MM.1S (cell line): Measurements from ENCODE around the gene EPN1.

Source experiments
- DNase-seq: peaks from one replicate; pipeline ENCODE4 v3.0.0-alpha.2; 2015
- H2AFZ ChIP-seq: fragments of 300-600 bp; sonication (generic); 2 replicates; pipeline ENCODE4 v1.6.0; 2016; ENCODE audit warnings: antibody characterized with exemption, low read length
- H3F3A ChIP-seq: fragments of 300-600 bp; sonication (generic); 2 replicates; pipeline ENCODE4 v1.6.1; 2016; ENCODE audit warnings: mild to moderate bottlenecking, antibody characterized with exemption, low read length, moderate library complexity, mixed read lengths; ENCODE audit not compliant: insufficient read depth
- H3K27ac ChIP-seq: fragments of 300-600 bp; sonication (generic); 2 replicates; pipeline ENCODE4 v1.5.1; 2016; ENCODE audit warnings: mild to moderate bottlenecking, low read length
- H3K27me3 ChIP-seq: fragments of 300-600 bp; sonication (generic); replicated peaks from 2 replicates; pipeline ENCODE4 v1.6.0; 2016; ENCODE audit warnings: low read length; ENCODE audit not compliant: insufficient read depth
- H3K36me3 ChIP-seq: fragments of 300-600 bp; sonication (generic); replicated peaks from 2 replicates; pipeline ENCODE4 v1.6.1; 2016; ENCODE audit warnings: mild to moderate bottlenecking, low read length, mixed read lengths; ENCODE audit not compliant: insufficient read depth
- H3K4me1 ChIP-seq: fragments of 300-600 bp; sonication (generic); 2 replicates; pipeline ENCODE4 v1.6.1; 2016; ENCODE audit warnings: low read length, mixed read lengths
- H3K4me2 ChIP-seq: fragments of 300-600 bp; sonication (generic); 2 replicates; pipeline ENCODE4 v1.6.0; 2016; ENCODE audit warnings: low read depth, low read length
- H3K4me3 ChIP-seq: fragments of 300-600 bp; sonication (generic); 2 replicates; pipeline ENCODE4 v1.5.1; 2016; ENCODE audit warnings: low read length, mixed read lengths
- H3K79me2 ChIP-seq: fragments of 300-600 bp; sonication (generic); 2 replicates; pipeline ENCODE4 v1.6.1; 2016; ENCODE audit warnings: mixed run types, low read length, mixed read lengths
- H3K9ac ChIP-seq: fragments of 300-600 bp; sonication (generic); 2 replicates; pipeline ENCODE4 v1.6.1; 2016; ENCODE audit warnings: low read length, mixed read lengths
- H3K9me2 ChIP-seq: fragments of 300-600 bp; sonication (generic); replicated peaks from 2 replicates; pipeline ENCODE4 v1.6.1; 2016; ENCODE audit warnings: mild to moderate bottlenecking, low read length, mixed read lengths; ENCODE audit not compliant: insufficient read depth
- H3K9me3 ChIP-seq: fragments of 300-600 bp; sonication (generic); replicated peaks from 2 replicates; pipeline ENCODE4 v1.6.1; 2016; ENCODE audit warnings: mild to moderate bottlenecking, low read length, mixed read lengths; ENCODE audit not compliant: insufficient read depth
- H4K20me1 ChIP-seq: fragments of 300-600 bp; sonication (generic); 2 replicates; pipeline ENCODE4 v1.6.1; 2016; ENCODE audit warnings: mild to moderate bottlenecking, low read length, moderate library complexity, mixed read lengths; ENCODE audit not compliant: insufficient read depth
- CTCF ChIP-seq: fragments of 300-600 bp; sonication (generic); IDR thresholded peaks from 2 replicates; pipeline ENCODE4 v1.5.1; 2016; ENCODE audit warnings: antibody characterized with exemption, low read length, mixed read lengths
- EZH2 ChIP-seq: fragments of 300-600 bp; sonication (generic); optimal IDR thresholded peaks from 2 replicates; pipeline ENCODE3; 2017; ENCODE audit warnings: low read depth, mild to moderate bottlenecking, antibody characterized with exemption, low read length, mixed read lengths
- EZH2phosphoT487 ChIP-seq: fragments of 300-600 bp; sonication (generic); IDR thresholded peaks from 2 replicates; pipeline ENCODE4 v1.6.1; 2018; ENCODE audit warnings: antibody characterized with exemption, low read length

EPN1 gene

GRCh38 chr19:55684946-55685681, 10.1 kb downstream of the EPN1 start:
- Histone ChIP-seq H3K4me1 (no peaks in the 10 kb centered on the region), H2AFZ (no peak overlapping the region), H3K27ac (no peak overlapping the region), H3K4me3 (no peak overlapping the region), H3K9me3 (no peaks in the 10 kb centered on the region), H3K79me2 (peaks cover 79% of the 10 kb centered on the region), H3F3A (no peaks in the 10 kb centered on the region), H3K9ac (no peak overlapping the region), H3K27me3 (no peaks in the 10 kb centered on the region), H3K9me2 (no peaks in the 10 kb centered on the region), H3K36me3 (0 out of 2 replicates have a peak, but pooled peaks cover 6% of the 10 kb centered on the region), H4K20me1 (no peaks in the 10 kb centered on the region), H3K4me2 (no peak overlapping the region)
- TF ChIP-seq EZH2: no peak
- TF ChIP-seq EZH2phosphoT487: no peak
- no peak for TF ChIP-seq CTCF
- DNase-seq: no peak

DNA sequence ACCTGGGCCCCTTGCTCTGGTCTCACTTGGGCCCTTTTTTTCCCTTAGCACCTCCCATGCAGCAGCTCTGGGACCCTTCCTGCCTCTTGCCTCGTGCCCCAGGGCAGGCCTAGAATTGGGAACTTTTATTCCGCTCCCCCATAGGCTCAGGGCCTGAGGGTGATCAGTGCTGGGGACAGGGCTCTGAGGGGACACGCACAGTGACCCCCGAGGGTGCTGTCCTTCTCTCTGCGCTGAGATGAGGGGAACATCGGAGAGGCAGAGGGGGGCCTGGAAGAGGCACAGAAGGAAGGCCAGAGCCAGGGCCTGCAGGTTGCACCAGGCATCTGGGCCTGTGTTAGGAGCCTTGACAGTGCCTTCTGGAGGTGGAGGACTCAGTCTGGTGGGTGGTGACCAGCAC, 10.8 kb downstream of the EPN1 start:
- H3K27me3 ChIP-seq: no peaks in the 10 kb centered on the region
- H4K20me1 ChIP-seq: no peaks in the 10 kb centered on the region
- H3K4me3 ChIP-seq: no peak overlapping the region
- H3K9me2 ChIP-seq: no peaks in the 10 kb centered on the region
- DNase-seq: no peak
- H3K27ac ChIP-seq: no peak overlapping the region
- H3K36me3 ChIP-seq: 0 out of 2 replicates have a peak, but pooled peaks cover 6% of the 10 kb centered on the region
- peaks cover 72% of the 10 kb centered on the region for H3K79me2 ChIP-seq
- no peaks in the 10 kb centered on the region for H3K9me3 ChIP-seq
- H3K9ac ChIP-seq: no peak overlapping the region
- H3K4me2 ChIP-seq: no peak overlapping the region
- H3F3A ChIP-seq: no peaks in the 10 kb centered on the region
- no peaks in the 10 kb centered on the region for H3K4me1 ChIP-seq
- TF ChIP-seq EZH2phosphoT487: no peak
- TF ChIP-seq CTCF: no peak
- no peak for TF ChIP-seq EZH2
- no peak overlapping the region for H2AFZ ChIP-seq

DNA sequence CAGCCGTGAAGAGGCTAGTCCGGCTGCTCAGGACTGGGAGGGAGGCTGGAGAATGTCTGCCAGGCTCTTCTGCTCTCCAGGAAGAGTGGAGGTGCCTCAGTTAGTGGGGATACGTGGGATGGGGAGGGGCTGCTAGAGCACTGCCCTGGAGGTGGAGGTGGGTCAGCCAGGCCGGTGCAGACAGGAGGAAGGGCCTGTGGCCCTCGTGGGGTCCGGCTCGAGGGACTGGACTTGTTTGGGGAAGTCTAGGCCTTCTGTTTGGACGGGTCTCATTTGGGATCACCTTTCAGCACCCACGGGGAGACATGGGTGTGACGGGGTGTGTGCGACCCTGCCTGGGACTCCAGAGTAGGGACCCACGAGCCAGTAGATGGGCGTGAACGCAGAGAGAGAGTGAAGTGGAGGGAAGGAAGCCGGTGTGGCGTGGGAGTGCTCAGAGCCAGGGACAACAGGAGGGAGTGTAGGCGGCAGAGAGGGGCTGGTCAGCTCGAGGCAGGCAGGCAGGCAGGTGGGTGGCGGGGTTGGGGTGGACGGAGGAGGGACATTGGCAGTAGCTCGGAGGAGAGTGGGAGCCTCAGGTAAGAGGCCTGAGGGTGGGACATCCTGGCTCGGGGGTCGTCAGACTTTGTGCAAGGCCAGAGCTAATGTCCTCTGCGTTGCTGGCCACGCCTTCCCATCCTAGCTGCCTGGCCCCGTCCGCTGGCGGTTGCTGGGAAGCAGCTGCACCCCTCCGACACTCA, 11.5 kb downstream of the EPN1 start:
- no peaks in the 10 kb centered on the region for H3K27me3 ChIP-seq
- no peak overlapping the region for H2AFZ ChIP-seq
- H3K36me3 ChIP-seq: 0 out of 2 replicates have a peak, but pooled peaks cover 6% of the 10 kb centered on the region
- no peak overlapping the region for H3K9ac ChIP-seq
- no peak overlapping the region for H3K27ac ChIP-seq
- no peaks in the 10 kb centered on the region for H3K9me3 ChIP-seq
- peaks cover 65% of the 10 kb centered on the region for H3K79me2 ChIP-seq
- no peaks in the 10 kb centered on the region for H3K4me1 ChIP-seq
- no peak for DNase-seq
- H4K20me1 ChIP-seq: no peaks in the 10 kb centered on the region
- H3K4me2 ChIP-seq: no peak overlapping the region
- TF ChIP-seq CTCF: no peak
- no peak for TF ChIP-seq EZH2
- TF ChIP-seq EZH2phosphoT487: no peak
- no peaks in the 10 kb centered on the region for H3K9me2 ChIP-seq
- no peak overlapping the region for H3K4me3 ChIP-seq
- H3F3A ChIP-seq: no peaks in the 10 kb centered on the region
